ENCODE results near the gene DGUOK.

DNA sequence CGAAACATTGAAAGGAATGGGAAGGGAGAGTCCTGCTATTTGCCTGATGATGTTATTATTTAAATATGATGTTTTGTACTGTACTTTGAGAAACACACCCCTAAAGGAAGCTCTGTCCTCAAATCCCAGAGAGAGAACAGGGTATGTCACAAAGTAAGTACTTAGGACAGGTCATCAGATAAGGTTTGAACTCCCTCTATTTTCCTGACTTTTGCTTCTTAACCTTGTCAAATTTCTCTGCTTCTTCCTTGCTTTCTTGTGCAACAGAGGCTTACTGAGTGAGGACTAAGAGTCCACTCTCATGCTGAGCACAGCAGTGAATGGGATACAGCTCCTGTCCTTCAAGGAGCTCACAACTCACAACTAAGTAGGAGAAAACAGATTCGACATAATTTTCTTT is 3.7 kb downstream of the DGUOK start:
- TF ChIP-seq, protein P1, sequence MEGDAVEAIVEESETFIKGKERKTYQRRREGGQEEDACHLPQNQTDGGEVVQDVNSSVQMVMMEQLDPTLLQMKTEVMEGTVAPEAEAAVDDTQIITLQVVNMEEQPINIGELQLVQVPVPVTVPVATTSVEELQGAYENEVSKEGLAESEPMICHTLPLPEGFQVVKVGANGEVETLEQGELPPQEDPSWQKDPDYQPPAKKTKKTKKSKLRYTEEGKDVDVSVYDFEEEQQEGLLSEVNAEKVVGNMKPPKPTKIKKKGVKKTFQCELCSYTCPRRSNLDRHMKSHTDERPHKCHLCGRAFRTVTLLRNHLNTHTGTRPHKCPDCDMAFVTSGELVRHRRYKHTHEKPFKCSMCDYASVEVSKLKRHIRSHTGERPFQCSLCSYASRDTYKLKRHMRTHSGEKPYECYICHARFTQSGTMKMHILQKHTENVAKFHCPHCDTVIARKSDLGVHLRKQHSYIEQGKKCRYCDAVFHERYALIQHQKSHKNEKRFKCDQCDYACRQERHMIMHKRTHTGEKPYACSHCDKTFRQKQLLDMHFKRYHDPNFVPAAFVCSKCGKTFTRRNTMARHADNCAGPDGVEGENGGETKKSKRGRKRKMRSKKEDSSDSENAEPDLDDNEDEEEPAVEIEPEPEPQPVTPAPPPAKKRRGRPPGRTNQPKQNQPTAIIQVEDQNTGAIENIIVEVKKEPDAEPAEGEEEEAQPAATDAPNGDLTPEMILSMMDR (IDR thresholded peaks at IDR 0.05 in 4 of 5, conservative IDR thresholded peaks at IDR 0.05 in 1 of 5) = no peak
- TF ChIP-seq POLR2A (IDR thresholded peaks at IDR 0.05) = no peak
